HUDEP-2 (cell line): ENCODE results near the gene TRMT61A.
"Not testable (repeated sequence)": the region's sequence is repeated elsewhere in the genome, so short reads cannot be mapped to it uniquely, and the experiment has no call there.

Source experiments
- DNase-seq, 76 experiments: peaks; one replicate each; lab custom pipeline; 2025; ENCODE audit not compliant: unreplicated experiment in 76 of 76; lab: John Stamatoyannopoulos, UW

Gene TRMT61A

GRCh38 chr14:103521951-103522563 is 6.9 kb upstream of the TRMT61A start:
- peak in 9 of 76 experiments; percentile 17 to 51 (median 29) for DNase-seq

GRCh38 chr14:103522649-103523574 is 6.1 kb upstream of the TRMT61A start, which contains the start of gene CKB:
Gene CKB, minus strand, starts transcription at chr14:103522830. Its CDS starts 337 bp downstream, at chr14:103522493.
- peak in 40 of 76 experiments; percentile 9 to 53 (median 31) for DNase-seq

GRCh38 chr14:103523575-103523954 is 5.4 kb upstream of the TRMT61A start:
- no peak for DNase-seq

- no peak for DNase-seq
Observed at GRCh38 chr14:103524002-103524935, 4.7 kb upstream of the TRMT61A start.

- not testable (repeated sequence) for DNase-seq
Observed at GRCh38 chr14:103525430-103526246, 3.4 kb upstream of the TRMT61A start.

GRCh38 chr14:103526247-103526913 is 2.6 kb upstream of the TRMT61A start:
- DNase-seq: no peak

GRCh38 chr14:103526914-103527248 is 2.1 kb upstream of the TRMT61A start:
- no peak for DNase-seq

- no peak for DNase-seq
Observed at GRCh38 chr14:103527408-103528145, 1.4 kb upstream of the TRMT61A start.

- no peak for DNase-seq
Observed at GRCh38 chr14:103528146-103528586, 830 bp upstream of the TRMT61A start.

GRCh38 chr14:103529383-103530365 is 678 bp downstream of the TRMT61A start:
- DNase-seq: no peak

GRCh38 chr14:103530390-103530789 is 1.4 kb downstream of the TRMT61A start:
- DNase-seq: peak in 8 of 76 experiments; percentile 6 to 28 (median 13)

- no peak for DNase-seq
Observed at GRCh38 chr14:103530831-103531230, 1.8 kb downstream of the TRMT61A start.

- DNase-seq: no peak
Observed at GRCh38 chr14:103531421-103532215, 2.6 kb downstream of the TRMT61A start.

- no peak for DNase-seq
Observed at GRCh38 chr14:103532216-103533136, 3.5 kb downstream of the TRMT61A start.

- no peak for DNase-seq
Observed at GRCh38 chr14:103533137-103533998, 4.4 kb downstream of the TRMT61A start.
